IMR-90 (cell line): ENCODE data around the gene GPR107. TPM values are rescaled to one million over a fixed set of nuclear protein-coding genes. Genes with fewer than 3 reads are reported as not detected.

Experiments used
- ATAC-seq: fragments of 200-7000 bp; cut with Tn5 transposase; 2 replicates; pipeline ENCODE4 v1.9.1; 2020; ENCODE audit warnings: low read depth, mild to moderate bottlenecking, moderate library complexity
- BruUV-seq: library from RNA; stranded (reverse); fragments of 400-500 nt; replicated peaks from 2 replicates; lab custom pipeline; 2021; lab: Mats Ljungman, UMichigan
- CTCF ChIA-PET: fragments of 300-600 bp; formaldehyde crosslinking; extraction: SDS; loops from one replicate; lab custom pipeline; 2021; ENCODE audit warnings: antibody characterized with exemption; lab: Yijun Ruan, JAX
- POLR2A ChIA-PET: fragments of 300-600 bp; sonication (Branson Sonifier 250); formaldehyde crosslinking; loops from one replicate; lab custom pipeline; 2022; ENCODE audit warnings: antibody characterized with exemption; ENCODE audit not compliant: unreplicated experiment; lab: Charles Lee
- DNase-seq: peaks from one replicate; pipeline ENCODE4 v3.0.0; 2013
- H2AFZ ChIP-seq: replicated peaks from 2 replicates; pipeline ENCODE3; 2013; ENCODE audit warnings: low read length, mild to moderate bottlenecking; ENCODE audit not compliant: poor library complexity
- H2AK5ac ChIP-seq: 2 replicates; pipeline ENCODE4 v1.6.1; 2013; ENCODE audit warnings: low read depth, low read length, inconsistent platforms
- H2AK9ac ChIP-seq: replicated peaks from 2 replicates; pipeline ENCODE3; 2013; ENCODE audit warnings: mild to moderate bottlenecking, low read depth, low read length, moderate library complexity; ENCODE audit not compliant: poor library complexity
- H2BK120ac ChIP-seq: 2 replicates; pipeline ENCODE4 v1.6.1; 2013; ENCODE audit warnings: low read depth, low read length, inconsistent platforms
- H2BK15ac ChIP-seq: 3 replicates; pipeline ENCODE4 v1.6.1; 2013; ENCODE audit warnings: low read depth, low read length, inconsistent platforms
- H2BK20ac ChIP-seq: 2 replicates; pipeline ENCODE4 v1.6.1; 2013; ENCODE audit warnings: low read depth, mild to moderate bottlenecking, inconsistent platforms, low read length, moderate library complexity
- H2BK5ac ChIP-seq: 2 replicates; pipeline ENCODE4 v1.6.1; 2013; ENCODE audit warnings: mild to moderate bottlenecking, low read depth, low read length, inconsistent platforms; ENCODE audit not compliant: poor library complexity, severe bottlenecking
- H3K14ac ChIP-seq: replicated peaks from 2 replicates; pipeline ENCODE4 v1.6.1; 2013; ENCODE audit warnings: low read depth, low read length, inconsistent platforms
- H3K18ac ChIP-seq: 2 replicates; pipeline ENCODE4 v1.6.1; 2013; ENCODE audit warnings: low read depth, low read length, control low read depth
- H3K23ac ChIP-seq: 2 replicates; pipeline ENCODE4 v1.6.1; 2013; ENCODE audit warnings: low read depth, low read length, inconsistent platforms
- H3K27ac ChIP-seq: 2 replicates; pipeline ENCODE4 v1.5.1; 2013; ENCODE audit warnings: mild to moderate bottlenecking, control low read depth, low read length; ENCODE audit not compliant: insufficient read depth
- H3K27me3 ChIP-seq: 2 replicates; pipeline ENCODE4 v1.6.1; 2013; ENCODE audit warnings: low read length; ENCODE audit not compliant: control insufficient read depth, insufficient read depth
- H3K36me3 ChIP-seq: 2 replicates; pipeline ENCODE4 v1.6.1; 2013; ENCODE audit warnings: low read length, mixed read lengths; ENCODE audit not compliant: control insufficient read depth, insufficient read depth
- H3K4ac ChIP-seq: 2 replicates; pipeline ENCODE4 v1.6.1; 2013; ENCODE audit warnings: low read depth, low read length, inconsistent platforms
- H3K4me1 ChIP-seq: 2 replicates; pipeline ENCODE4 v1.6.1; 2013; ENCODE audit warnings: low read length, mixed read lengths; ENCODE audit not compliant: control insufficient read depth, insufficient read depth
- H3K4me2 ChIP-seq: 2 replicates; pipeline ENCODE4 v1.6.1; 2013; ENCODE audit warnings: low read depth, mild to moderate bottlenecking, control low read depth, low read length, moderate library complexity
- H3K4me3 ChIP-seq: 2 replicates; pipeline ENCODE4 v1.5.1; 2013; ENCODE audit warnings: low read depth, mild to moderate bottlenecking, control low read depth, low read length, moderate library complexity; ENCODE audit not compliant: insufficient read depth
- H3K56ac ChIP-seq: 2 replicates; pipeline ENCODE4 v1.6.1; 2013; ENCODE audit warnings: low read length, inconsistent platforms; ENCODE audit not compliant: insufficient read depth; ENCODE audit errors: extremely low read depth
- H3K79me1 ChIP-seq, 2 experiments: 2 replicates each; pipeline ENCODE4 v1.6.1; 2013; ENCODE audit warnings: low read length in 2 of 2, inconsistent platforms in 1 of 2, low read depth in 1 of 2
- H3K9ac ChIP-seq: 2 replicates; pipeline ENCODE4 v1.6.1; 2013; ENCODE audit warnings: low read depth, low read length, control low read depth
- H3K9me1 ChIP-seq: 2 replicates; pipeline ENCODE4 v1.6.1; 2013; ENCODE audit warnings: low read length, inconsistent platforms; ENCODE audit not compliant: insufficient read depth
- H3K9me3 ChIP-seq: 2 replicates; pipeline ENCODE4 v1.6.1; 2013; ENCODE audit warnings: low read length; ENCODE audit not compliant: control insufficient read depth, insufficient read depth
- H4K20me1 ChIP-seq: 2 replicates; pipeline ENCODE4 v1.6.1; 2013; ENCODE audit warnings: low read length, inconsistent platforms; ENCODE audit not compliant: insufficient read depth
- H4K5ac ChIP-seq: 2 replicates; pipeline ENCODE4 v1.6.1; 2013; ENCODE audit warnings: mild to moderate bottlenecking, low read depth, low read length, control low read depth
- H4K8ac ChIP-seq, 2 experiments: 2 replicates each; pipeline ENCODE4 v1.6.1; 2013; ENCODE audit warnings: low read depth in 2 of 2, low read length in 2 of 2, control low read depth in 1 of 2, inconsistent platforms in 1 of 2
- H4K91ac ChIP-seq: 2 replicates; pipeline ENCODE4 v1.6.1; 2013; ENCODE audit warnings: low read depth, low read length, inconsistent platforms; ENCODE audit not compliant: insufficient read depth
- BHLHE40 ChIP-seq: fragments of 150-350 bp; IDR thresholded peaks from 2 replicates; pipeline ENCODE4 v1.6.1; 2016; ENCODE audit warnings: mild to moderate bottlenecking, low read depth, low read length
- CEBPB ChIP-seq: IDR thresholded peaks from 2 replicates; pipeline ENCODE4 v1.6.1; 2012; ENCODE audit warnings: low read depth, low read length, improper control_type of control experiment
- CHD1 ChIP-seq: IDR thresholded peaks from 2 replicates; pipeline ENCODE4 v1.6.1; 2012; ENCODE audit warnings: low read depth, low read length, improper control_type of control experiment
- CTCF ChIP-seq: conservative IDR thresholded peaks from 2 replicates; pipeline ENCODE4 v1.5.1; 2012; ENCODE audit warnings: mild to moderate bottlenecking, low read depth, low read length, improper control_type of control experiment
- ELK1 ChIP-seq: fragments of 150-350 bp; IDR thresholded peaks from 2 replicates; pipeline ENCODE4 v1.6.1; 2016; ENCODE audit warnings: low read depth, mild to moderate bottlenecking, low read length, moderate library complexity, borderline replicate concordance
- FOS ChIP-seq: fragments of 150-350 bp; IDR thresholded peaks from 2 replicates; pipeline ENCODE4 v1.6.1; 2016; ENCODE audit warnings: low read depth, low read length
- MAFK ChIP-seq: IDR thresholded peaks from 2 replicates; pipeline ENCODE4 v1.6.1; 2012; ENCODE audit warnings: low read depth, low read length, improper control_type of control experiment
- MAZ ChIP-seq: IDR thresholded peaks from 2 replicates; pipeline ENCODE4 v1.6.1; 2012; ENCODE audit warnings: low read depth, mild to moderate bottlenecking, low read length, improper control_type of control experiment, moderate library complexity, borderline replicate concordance
- MXI1 ChIP-seq: IDR thresholded peaks from 2 replicates; pipeline ENCODE4 v1.6.1; 2012; ENCODE audit warnings: low read depth, mild to moderate bottlenecking, low read length, moderate library complexity, borderline replicate concordance
- NFE2L2 ChIP-seq: fragments of 150-350 bp; IDR thresholded peaks from 2 replicates; pipeline ENCODE4 v1.6.1; 2016; ENCODE audit warnings: low read depth, mild to moderate bottlenecking, low read length
- POLR2A ChIP-seq: IDR thresholded peaks from 2 replicates; pipeline ENCODE4 v1.6.1; 2012; ENCODE audit warnings: mild to moderate bottlenecking, low read depth, low read length
- RAD21 ChIP-seq: IDR thresholded peaks from 2 replicates; pipeline ENCODE4 v1.6.1; 2012; ENCODE audit warnings: low read length, improper control_type of control experiment
- RCOR1 ChIP-seq: IDR thresholded peaks from 2 replicates; pipeline ENCODE4 v1.6.1; 2012; ENCODE audit warnings: mild to moderate bottlenecking, low read length, improper control_type of control experiment; ENCODE audit not compliant: insufficient replicate concordance
- RFX5 ChIP-seq: IDR thresholded peaks from 2 replicates; pipeline ENCODE4 v1.8.0; 2012; ENCODE audit warnings: low read depth, mild to moderate bottlenecking, low read length, moderate library complexity
- SMC3 ChIP-seq: fragments of 150-350 bp; IDR thresholded peaks from 2 replicates; pipeline ENCODE4 v1.6.1; 2016; ENCODE audit warnings: low read depth, mild to moderate bottlenecking, antibody characterized with exemption, low read length, moderate library complexity
- USF2 ChIP-seq: fragments of 150-350 bp; IDR thresholded peaks from 2 replicates; pipeline ENCODE4 v1.6.1; 2017; ENCODE audit warnings: mild to moderate bottlenecking, antibody characterized with exemption, low read length, low read depth
- WGBS, 2 experiments: methylation state at CpG; one replicate each; pipeline versions ENCODE4 v1.1.5 to v1.1.7; 2013; ENCODE audit warnings: missing lambda C conversion rate in 2 of 2; ENCODE audit not compliant: insufficient read length in 1 of 2; ENCODE audit errors: extremely low coverage in 2 of 2; 5-methylcytosine and 5-hydroxymethylcytosine counted together
- dilution Hi-C: fragments of 300-500 bp; cut with HindIII; formaldehyde crosslinking; loops from one replicate; pipeline ENCODE4 v1.14.3; 2018; ENCODE audit warnings: low sequenced_read_pairs; ENCODE audit not compliant: unreplicated experiment
- in situ Hi-C: fragments of 300-500 bp; cut with MboI; formaldehyde crosslinking; loops from 3 replicates; pipeline ENCODE4 v1.14.3; 2019; ENCODE audit warnings: low sequenced_read_pairs, inconsistent platforms, mixed read lengths
- intact Hi-C: fragments of 100-400 bp; cut with micrococcal nuclease; formaldehyde crosslinking; loops from 2 replicates; pipeline ENCODE4 v1.10.0; 2022
- polyA plus RNA-seq, 3 experiments: library from polyadenylated mRNA; depleted of rRNA; stranded (reverse); fragments of >200 nt; gene quantifications; 2 replicates each; pipeline ENCODE4 v1.2.3, GENCODE V29; 2012; ENCODE audit warnings: low replicate concordance in 1 of 3
- total RNA-seq: library from RNA; depleted of rRNA; stranded (reverse); fragments of >200 nt; gene quantifications from 2 replicates; pipeline ENCODE4 v1.2.3, GENCODE V29; 2012

Gene GPR107
- total and polyA plus RNA-seq, 2 of the 4 experiments (the other 2 are of a cell fraction): 16.7 to 21.6 TPM

- in situ Hi-C loops: no loop called here
Observed at GRCh38 chr9:130088051-130088450, 34.3 kb downstream of the GPR107 start.

More at GRCh38 chr9:130088051-130088450, 34.3 kb downstream of the GPR107 start:
- H2AK9ac ChIP-seq: no peak overlapping the region
- H3K79me1 ChIP-seq: peaks cover 0 to 24% of the 10 kb centered on the region in 2 experiments; a peak in 2 of 4 replicates
- no peak overlapping the region for H3K27ac ChIP-seq
- H4K5ac ChIP-seq: no peak overlapping the region
- no peak overlapping the region for H2BK15ac ChIP-seq
- no peak overlapping the region for H2AFZ ChIP-seq
- BruUV-seq: no TSS peak
- no peak overlapping the region for H3K4me3 ChIP-seq
- no peak overlapping the region for H3K18ac ChIP-seq
- 85% methylated on average over 5 of the region's 6 CpGs; no CpG with 5 or more reads in 1 of the 2 experiments for WGBS, 2 experiments
- H3K56ac ChIP-seq: no peak overlapping the region
- peaks cover 47% of the 10 kb centered on the region for H3K36me3 ChIP-seq
- TF ChIP-seq FOS: no peak
- no peak for TF ChIP-seq MAFK
- TF ChIP-seq MAZ: no peak
- no peak for TF ChIP-seq CHD1
- no peak for TF ChIP-seq BHLHE40
- no peak for TF ChIP-seq ELK1
- no peak for TF ChIP-seq NFE2L2
- TF ChIP-seq RFX5: no peak
- no peak for TF ChIP-seq RCOR1
- TF ChIP-seq CEBPB: no peak
- TF ChIP-seq MXI1: no peak
- no peak for TF ChIP-seq CTCF
- TF ChIP-seq POLR2A: no peak
- TF ChIP-seq USF2: no peak
- no peak for TF ChIP-seq SMC3
- no peak for TF ChIP-seq RAD21
- H2BK20ac ChIP-seq: no peak overlapping the region
- H4K8ac ChIP-seq: no peak overlapping the region
- no peak overlapping the region for H3K9ac ChIP-seq
- no peak for DNase-seq
- intact Hi-C loops (no loop called here), dilution Hi-C loops (no loop called here)
- ChIA-PET POLR2A (no interaction called here), CTCF (no interaction called here)
- H2BK120ac ChIP-seq: no peak overlapping the region
- ATAC-seq: no peak
- no peaks in the 10 kb centered on the region for H3K4me1 ChIP-seq
- no peaks in the 10 kb centered on the region for H3K9me3 ChIP-seq
- no peak overlapping the region for H2AK5ac ChIP-seq
- H3K4ac ChIP-seq: no peak overlapping the region
- no peaks in the 10 kb centered on the region for H4K20me1 ChIP-seq
- H3K23ac ChIP-seq: no peak overlapping the region
- no peak overlapping the region for H4K91ac ChIP-seq
- no peak overlapping the region for H3K4me2 ChIP-seq
- peaks cover 7% of the 10 kb centered on the region; the same call in 1 of the 2 replicates for H3K9me1 ChIP-seq
- H3K27me3 ChIP-seq: no peaks in the 10 kb centered on the region
- no peak overlapping the region for H2BK5ac ChIP-seq
- no peak overlapping the region for H3K14ac ChIP-seq
